Central memory CD8-positive, alpha-beta T cell (primary cell): ENCODE measurements around the gene NEURL3.

Experiments
- ATAC-seq: fragments of 150-1000 bp; cut with Tn5 transposase; replicated peaks from 2 replicates; pipeline ENCODE4 v1.10.0; 2022; ENCODE audit warnings: mild to moderate bottlenecking, moderate FRiP score, moderate number of reproducible peaks; ENCODE audit not compliant: poor library complexity, severe bottlenecking; ENCODE audit errors: extremely low read depth
- DNase-seq, 2 donors: peaks; one replicate each; pipeline ENCODE4 v3.0.0; 2021; ENCODE audit warnings: low spot score in 2 of 2
- H3K27ac Mint-ChIP-seq: one replicate; pipeline ENCODE4 v1.8.0; 2022; ENCODE audit warnings: low read depth, mild to moderate bottlenecking, moderate library complexity, mixed read lengths
- H3K27me3 Mint-ChIP-seq: one replicate; pipeline ENCODE4 v1.8.0; 2022; ENCODE audit warnings: mixed read lengths
- H3K36me3 Mint-ChIP-seq: one replicate; pipeline ENCODE4 v1.8.0; 2022; ENCODE audit warnings: mild to moderate bottlenecking, moderate library complexity, mixed read lengths; ENCODE audit not compliant: insufficient read depth
- H3K4me1 Mint-ChIP-seq: one replicate; pipeline ENCODE4 v1.8.0; 2022; ENCODE audit warnings: mixed read lengths
- H3K4me3 Mint-ChIP-seq: one replicate; pipeline ENCODE4 v1.8.0; 2022; ENCODE audit warnings: mild to moderate bottlenecking, moderate library complexity, mixed read lengths
- H3K9me3 Mint-ChIP-seq: one replicate; pipeline ENCODE4 v1.8.0; 2022; ENCODE audit warnings: mixed read lengths

Gene NEURL3

DNA sequence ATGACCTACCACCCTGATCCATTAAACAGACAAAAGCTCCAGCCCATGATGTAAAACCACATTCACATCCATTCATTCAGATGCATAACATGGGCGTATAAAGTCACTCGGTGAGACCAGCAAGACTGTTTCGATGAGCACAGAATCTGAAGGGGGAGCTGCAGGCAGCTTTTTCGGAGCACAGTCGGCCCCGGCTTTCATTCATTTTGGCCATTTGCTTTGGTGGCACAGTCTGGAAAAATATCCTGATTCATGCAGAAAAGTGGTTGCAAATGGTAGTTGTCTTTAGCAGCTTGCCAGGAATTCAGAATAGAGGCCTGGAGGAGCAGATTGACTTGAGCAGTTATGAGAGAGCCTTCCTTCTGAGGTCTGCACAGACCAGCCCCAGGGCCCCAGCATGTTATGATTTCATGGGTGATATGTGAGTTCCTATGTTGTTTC, 42.6 kb upstream of the NEURL3 start:
- Mint-ChIP-seq H3K27me3 (no peaks in the 10 kb centered on the region), H3K9me3 (no peaks in the 10 kb centered on the region), H3K27ac (peak overlapping the region; percentile 85), H3K4me3 (peak overlapping the region; percentile 65), H3K4me1 (peaks cover 43% of the 10 kb centered on the region), H3K36me3 (peaks cover 52% of the 10 kb centered on the region)
- ATAC-seq (no peak), DNase-seq (no peak)

DNA sequence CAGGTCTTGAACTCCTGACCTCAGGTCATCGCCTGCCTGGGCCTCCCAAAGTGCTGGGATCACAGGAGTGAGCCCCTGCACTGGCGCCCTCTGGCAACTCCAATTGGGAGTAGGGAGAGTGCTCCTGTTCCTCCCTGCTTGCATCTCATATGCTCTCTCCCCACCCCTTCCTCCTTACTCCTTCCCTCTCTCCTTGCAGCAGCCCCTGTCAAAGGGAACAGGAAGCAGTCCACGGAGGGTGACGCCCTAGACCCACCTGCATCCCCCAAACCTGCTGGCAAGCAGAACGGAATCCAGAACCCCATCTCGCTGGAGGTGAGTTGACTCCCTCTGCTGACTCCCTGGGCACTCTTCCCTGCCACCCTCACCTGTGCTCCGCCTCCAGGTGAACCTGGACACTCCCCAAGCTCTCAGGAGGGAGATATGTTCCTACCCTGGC, 42.1 kb upstream of the NEURL3 start:
- ATAC-seq (no peak), DNase-seq (no peak)
- H3K27me3 Mint-ChIP-seq: no peaks in the 10 kb centered on the region
- peak overlapping the region; percentile 85 for H3K27ac Mint-ChIP-seq
- peaks cover 47% of the 10 kb centered on the region for H3K4me1 Mint-ChIP-seq
- peaks cover 53% of the 10 kb centered on the region for H3K36me3 Mint-ChIP-seq
- H3K9me3 Mint-ChIP-seq: no peaks in the 10 kb centered on the region
- peak overlapping the region; percentile 65 for H3K4me3 Mint-ChIP-seq

DNA sequence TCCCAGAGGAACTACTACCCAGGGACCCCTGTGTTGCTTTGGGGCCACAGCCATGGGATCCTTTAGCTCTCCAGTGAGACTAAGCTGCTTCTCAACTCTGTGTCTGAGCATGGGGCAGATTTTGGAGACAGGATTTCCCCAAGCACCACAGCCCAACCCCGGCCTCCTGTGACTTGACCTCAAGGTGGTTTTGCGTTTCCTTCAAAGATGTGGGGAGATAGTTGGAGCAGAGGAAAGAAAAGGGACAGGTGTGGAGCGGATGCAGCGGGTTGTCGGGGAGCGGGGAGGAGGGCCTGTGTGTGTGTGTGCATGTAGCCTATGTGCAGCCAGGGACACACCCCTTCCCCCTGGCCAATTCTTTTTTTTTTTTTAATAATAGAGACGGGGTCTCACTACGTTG, 41.6 kb upstream of the NEURL3 start:
- ATAC-seq (no peak), DNase-seq (no peak)
- Mint-ChIP-seq H3K9me3 (no peaks in the 10 kb centered on the region), H3K36me3 (peaks cover 52% of the 10 kb centered on the region), H3K27me3 (no peaks in the 10 kb centered on the region), H3K4me3 (peak overlapping the region; percentile 65), H3K4me1 (peaks cover 47% of the 10 kb centered on the region), H3K27ac (peak overlapping the region; percentile 85)

DNA sequence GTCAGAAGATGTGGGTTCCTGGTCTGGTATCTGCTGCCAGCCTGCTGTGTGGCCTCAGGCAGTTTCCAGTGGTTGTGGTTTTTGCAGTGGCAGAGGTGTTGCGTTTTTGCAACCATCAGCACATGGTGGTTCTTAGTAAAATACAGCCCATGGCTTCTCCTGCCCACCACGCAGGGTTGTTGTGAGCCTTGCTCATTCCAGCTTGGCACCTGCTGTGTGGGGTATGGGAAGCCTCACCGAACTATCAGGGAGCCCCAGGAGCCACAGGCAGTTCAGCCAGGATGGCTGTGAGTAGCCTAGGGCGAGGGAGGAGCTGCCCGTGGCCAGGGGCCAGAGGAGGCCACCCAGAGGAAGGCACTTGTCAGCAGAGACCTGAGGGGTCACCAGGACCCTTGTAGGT, 41.2 kb upstream of the NEURL3 start:
- ATAC-seq: peak; percentile 48

DNA sequence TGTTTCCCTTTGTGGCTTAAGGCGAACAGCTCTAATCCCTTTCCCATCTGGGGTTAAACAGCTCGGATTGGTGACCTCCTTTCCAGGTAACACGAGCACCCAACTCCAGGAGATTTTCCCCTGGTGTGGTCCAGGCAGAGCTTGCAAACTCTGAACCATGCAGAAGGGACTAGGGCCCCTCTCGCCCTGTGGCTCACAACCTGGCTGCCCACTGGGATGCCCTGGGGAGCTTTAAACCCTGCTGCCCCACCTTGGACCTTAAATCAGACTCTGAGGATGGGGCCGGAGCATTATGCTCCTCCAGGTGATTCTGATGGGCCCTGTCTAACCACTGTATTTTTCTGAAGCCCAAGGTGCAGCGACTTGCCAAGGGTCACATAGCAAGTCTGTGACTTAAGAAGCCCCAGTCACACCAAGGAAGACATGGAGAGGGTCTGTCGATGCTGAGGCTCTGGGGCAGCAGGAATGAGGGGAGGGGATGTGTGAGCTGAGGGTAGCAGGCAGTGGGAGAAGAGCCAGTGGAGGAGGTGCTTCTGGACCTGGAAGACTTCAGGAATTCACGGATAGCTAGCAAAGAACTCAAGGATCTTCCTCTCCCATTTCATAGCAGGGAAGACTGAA, 37.3 kb upstream of the NEURL3 start:
- H3K27ac Mint-ChIP-seq: peak overlapping the region; percentile 17
- no peaks in the 10 kb centered on the region for H3K9me3 Mint-ChIP-seq
- ATAC-seq: no peak

More for the DNA sequence above, 41.2 kb upstream of the NEURL3 start:
- Mint-ChIP-seq H3K9me3 (no peaks in the 10 kb centered on the region), H3K27ac (peak overlapping the region; percentile 85), H3K4me3 (peak overlapping the region; percentile 65), H3K27me3 (no peaks in the 10 kb centered on the region), H3K4me1 (peaks cover 47% of the 10 kb centered on the region), H3K36me3 (peaks cover 53% of the 10 kb centered on the region)
- no peak for DNase-seq

DNA sequence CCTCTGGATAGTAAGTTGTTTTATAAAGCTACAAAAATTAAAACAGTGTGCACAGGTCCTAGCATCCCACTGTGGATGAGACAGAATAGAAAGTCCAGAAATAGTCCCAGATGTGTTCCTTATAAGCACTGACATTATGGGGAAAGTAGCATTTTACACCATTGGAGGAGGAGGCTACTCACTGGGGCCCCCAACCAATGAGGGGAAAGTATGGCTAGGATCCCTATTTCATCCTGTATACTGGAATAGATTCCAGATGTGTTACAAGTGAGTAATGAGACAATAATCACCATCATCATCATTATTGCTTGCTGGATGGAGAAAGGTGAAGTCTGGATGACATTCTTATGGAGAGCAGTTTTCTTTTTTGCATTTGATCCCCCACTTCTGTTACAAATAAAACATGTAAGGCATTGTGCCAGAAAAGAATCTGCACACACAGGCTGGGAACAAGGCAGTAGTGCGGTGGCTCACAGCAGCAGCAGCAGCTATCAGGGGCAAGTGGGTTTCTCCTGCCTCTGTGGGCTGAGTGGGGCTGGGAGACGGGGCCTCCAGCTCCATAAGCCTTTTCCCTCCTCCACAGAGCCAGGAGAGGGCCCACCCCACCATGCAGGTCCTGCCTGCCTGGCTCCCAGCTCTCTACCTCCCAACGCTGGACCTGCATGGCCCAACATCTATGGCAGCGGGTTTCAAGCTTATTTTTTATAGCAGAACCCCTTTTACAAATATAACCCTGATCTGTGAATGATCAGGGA, 36.4 kb upstream of the NEURL3 start:
- H3K36me3 Mint-ChIP-seq: peaks cover 56% of the 10 kb centered on the region
- no peak overlapping the region for H3K4me3 Mint-ChIP-seq
- H3K27ac Mint-ChIP-seq: peak overlapping the region; percentile 17
- H3K9me3 Mint-ChIP-seq: no peaks in the 10 kb centered on the region
- ATAC-seq: no peak
- peaks cover 56% of the 10 kb centered on the region for H3K4me1 Mint-ChIP-seq
- no peaks in the 10 kb centered on the region for H3K27me3 Mint-ChIP-seq
- no peak for DNase-seq

More for the DNA sequence above, 37.3 kb upstream of the NEURL3 start:
- H3K36me3 Mint-ChIP-seq: peaks cover 57% of the 10 kb centered on the region
- H3K27me3 Mint-ChIP-seq: no peaks in the 10 kb centered on the region
- no peak for DNase-seq
- no peak overlapping the region for H3K4me3 Mint-ChIP-seq
- peaks cover 65% of the 10 kb centered on the region for H3K4me1 Mint-ChIP-seq

DNA sequence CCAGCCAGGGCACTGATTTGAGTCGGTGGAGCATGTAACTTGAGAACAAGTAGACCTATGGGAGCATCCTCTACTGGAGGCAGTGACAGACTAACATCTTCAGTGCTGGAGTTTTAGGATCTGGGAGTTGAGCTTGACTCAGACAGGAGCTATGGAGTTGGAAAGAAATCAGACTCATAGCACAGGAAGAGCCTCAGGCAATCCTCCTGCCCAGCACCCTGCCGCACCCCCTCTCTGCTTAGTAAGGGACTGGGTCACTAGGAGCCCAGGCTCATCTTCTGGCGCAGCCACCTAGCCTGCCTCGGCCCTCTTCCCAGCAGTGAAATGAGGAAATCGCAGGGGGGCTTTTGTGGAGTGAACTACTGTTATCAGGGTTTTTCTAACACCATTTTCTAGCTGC, 35.0 kb upstream of the NEURL3 start:
- ATAC-seq (no peak), DNase-seq (no peak)
- Mint-ChIP-seq H3K36me3 (peaks cover 50% of the 10 kb centered on the region), H3K27ac (peak overlapping the region; percentile 100), H3K4me3 (peak overlapping the region; percentile 96), H3K9me3 (no peaks in the 10 kb centered on the region), H3K27me3 (no peaks in the 10 kb centered on the region), H3K4me1 (peaks cover 55% of the 10 kb centered on the region)

DNA sequence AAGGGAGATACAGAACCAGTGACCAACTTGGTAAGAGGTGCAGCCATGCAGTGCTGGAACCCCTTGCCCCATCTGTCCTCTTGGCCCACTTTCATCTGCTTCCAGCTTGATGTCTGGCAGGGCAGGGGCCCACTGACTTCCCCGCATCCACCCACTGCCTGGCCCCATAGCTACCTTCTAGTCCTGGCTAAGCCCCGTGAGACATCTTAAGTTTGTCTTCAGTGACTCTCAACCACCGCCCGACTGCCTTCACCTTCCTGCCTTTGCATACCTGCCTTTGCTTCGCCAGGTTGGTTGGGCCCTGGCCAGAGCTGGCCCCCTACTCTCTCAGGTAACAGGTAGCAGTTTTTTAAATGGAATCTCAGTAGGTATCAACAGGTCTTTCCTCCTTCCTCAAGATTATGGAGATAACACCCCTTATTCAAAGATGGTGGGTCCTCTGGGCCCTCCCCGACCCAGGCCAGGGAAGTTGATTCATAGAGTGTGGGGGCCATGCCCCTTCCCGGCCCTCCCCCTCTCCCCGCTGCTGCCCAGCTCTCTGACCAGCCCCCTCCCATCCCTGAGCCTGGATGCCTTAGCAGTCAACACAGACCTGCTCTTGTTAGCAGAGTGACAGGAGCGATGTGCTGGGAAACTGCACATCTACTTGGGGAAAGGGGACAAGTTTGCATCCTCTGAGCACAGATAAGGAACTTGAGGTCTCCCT, 34.2 kb upstream of the NEURL3 start:
- Mint-ChIP-seq H3K4me3 (peak overlapping the region; percentile 96), H3K27me3 (no peaks in the 10 kb centered on the region), H3K9me3 (no peaks in the 10 kb centered on the region), H3K36me3 (peaks cover 44% of the 10 kb centered on the region), H3K27ac (peak overlapping the region; percentile 100), H3K4me1 (peaks cover 53% of the 10 kb centered on the region)
- DNase-seq (no peak), ATAC-seq (no peak)

DNA sequence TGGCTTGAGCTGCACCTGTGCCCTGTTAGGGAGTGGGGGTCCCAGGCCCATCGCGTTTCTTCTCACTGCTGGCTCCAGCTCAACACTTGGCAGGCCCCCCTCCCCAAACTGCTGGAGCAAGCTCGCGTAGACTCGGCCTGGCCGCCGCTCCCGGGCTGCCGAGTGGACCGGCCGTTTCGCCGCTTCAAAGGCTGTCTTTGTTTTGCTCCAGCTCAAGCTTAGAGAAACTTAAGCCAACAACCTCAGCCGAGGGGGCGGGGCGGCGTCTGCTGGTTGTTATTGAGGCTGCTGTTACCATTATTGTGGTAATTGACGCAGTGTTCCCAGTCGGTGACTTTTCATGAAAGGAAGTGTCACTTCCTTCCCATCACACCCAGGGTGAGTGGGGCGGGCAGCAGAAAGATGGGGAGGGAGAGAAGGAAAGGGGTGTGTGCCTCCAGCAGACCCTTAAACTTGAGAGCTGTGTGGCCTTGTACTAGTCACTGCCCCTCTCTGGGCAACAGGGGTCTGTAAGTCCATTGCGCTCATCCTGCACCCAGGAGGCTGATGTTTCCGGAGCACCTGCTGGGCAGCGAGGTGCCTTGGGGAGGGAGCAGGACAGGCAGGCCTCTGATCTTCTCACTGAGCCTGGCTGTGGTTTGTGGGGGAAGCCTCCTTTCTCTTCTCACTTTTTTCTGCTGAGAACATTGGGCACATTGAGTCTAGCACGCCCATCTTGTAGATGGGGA, 33.5 kb upstream of the NEURL3 start:
- DNase-seq (peak; percentile 90 to 95), ATAC-seq (peak; percentile 57)
- Mint-ChIP-seq H3K4me3 (peak overlapping the region; percentile 96), H3K36me3 (peaks cover 44% of the 10 kb centered on the region), H3K9me3 (no peaks in the 10 kb centered on the region), H3K4me1 (peaks cover 50% of the 10 kb centered on the region), H3K27ac (peak overlapping the region; percentile 100), H3K27me3 (no peaks in the 10 kb centered on the region)

DNA sequence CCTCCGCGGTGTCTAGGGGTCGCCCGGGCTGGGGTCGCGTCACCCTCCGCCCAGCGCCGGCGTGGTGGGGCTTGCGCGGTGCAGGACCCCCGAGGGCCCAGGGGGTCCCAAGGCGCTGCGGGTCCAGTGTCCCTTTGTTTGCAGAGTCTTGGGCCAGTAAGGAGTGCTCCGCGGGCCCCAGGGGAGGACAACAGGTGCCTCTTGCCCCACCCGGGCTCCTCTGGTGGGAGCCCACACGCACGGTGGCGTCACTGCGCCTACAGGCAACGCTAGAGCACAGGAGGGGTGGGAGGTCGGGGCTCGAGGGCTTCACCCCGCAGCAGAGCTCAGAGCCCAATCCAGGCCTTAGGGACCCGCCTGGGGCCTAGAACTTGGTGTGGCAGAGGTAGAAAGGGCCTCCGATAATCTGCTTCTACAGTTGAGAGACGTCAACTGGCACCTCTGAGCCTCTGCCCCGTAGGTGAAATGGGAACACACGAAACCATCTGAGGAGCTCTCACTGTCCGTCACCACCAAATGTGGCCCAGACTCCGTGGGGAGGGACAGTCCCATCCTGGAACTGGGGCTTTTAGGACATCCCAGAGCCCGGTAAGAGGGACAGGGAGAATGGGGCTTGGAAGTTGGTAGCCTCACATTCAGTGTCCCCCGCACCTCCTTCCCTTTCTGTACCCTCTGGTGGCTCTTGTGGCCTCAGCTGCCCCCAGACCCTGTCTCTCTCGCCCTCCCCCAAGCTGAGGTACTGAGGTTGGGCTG, 32.8 kb upstream of the NEURL3 start:
- no peaks in the 10 kb centered on the region for H3K27me3 Mint-ChIP-seq
- peaks cover 43% of the 10 kb centered on the region for H3K36me3 Mint-ChIP-seq
- peaks cover 45% of the 10 kb centered on the region for H3K4me1 Mint-ChIP-seq
- DNase-seq (peak; percentile 60 to 69), ATAC-seq (peak; percentile 22)
- peak overlapping the region; percentile 96 for H3K4me3 Mint-ChIP-seq
- H3K27ac Mint-ChIP-seq: peak overlapping the region; percentile 100
- H3K9me3 Mint-ChIP-seq: no peaks in the 10 kb centered on the region

DNA sequence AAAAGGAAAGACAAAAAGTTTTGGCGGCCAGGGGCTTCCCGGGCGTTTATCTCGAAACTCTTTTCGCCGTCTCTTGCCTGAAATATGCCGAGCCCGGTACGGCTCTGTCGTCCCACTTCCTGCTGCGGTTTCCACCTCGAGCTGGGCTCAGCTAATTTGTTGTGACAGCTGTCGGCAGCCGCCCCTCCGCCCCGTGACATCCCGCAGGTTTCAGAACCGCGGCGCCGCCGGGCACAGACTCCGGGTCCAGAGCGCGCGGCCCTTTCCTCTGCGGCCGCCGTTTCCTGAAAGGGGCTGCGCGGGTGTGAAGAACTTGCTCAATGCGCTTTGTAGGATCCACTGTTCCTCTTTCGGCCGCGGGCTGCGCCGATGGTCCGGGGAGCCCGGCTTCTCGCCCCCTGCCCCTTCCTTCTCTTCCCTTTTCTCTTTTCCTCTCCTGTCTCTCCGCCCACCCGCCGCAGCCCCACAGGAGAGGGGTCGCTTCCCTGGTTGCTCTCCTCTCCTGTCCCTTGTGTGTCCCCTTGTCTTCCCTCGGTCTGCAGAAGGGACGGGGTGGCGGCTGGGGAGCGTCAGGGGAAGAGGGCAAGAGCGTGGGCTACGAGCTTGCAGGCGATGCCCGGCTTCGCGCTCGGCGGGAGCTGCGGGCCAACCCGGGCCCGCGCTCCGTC, 32.0 kb upstream of the NEURL3 start:
- H3K36me3 Mint-ChIP-seq: peaks cover 39% of the 10 kb centered on the region
- H3K4me3 Mint-ChIP-seq: peak overlapping the region; percentile 96
- H3K27ac Mint-ChIP-seq: peak overlapping the region; percentile 100
- ATAC-seq: peak; percentile 57
- H3K27me3 Mint-ChIP-seq: no peaks in the 10 kb centered on the region
- no peaks in the 10 kb centered on the region for H3K9me3 Mint-ChIP-seq
- peaks cover 41% of the 10 kb centered on the region for H3K4me1 Mint-ChIP-seq
- DNase-seq: peak; percentile 82 to 91
